A673 (cell line): ENCODE measurements around the gene DNPH1. TPM values are rescaled to one million over a fixed set of nuclear protein-coding genes. Genes with fewer than 3 reads are reported as not detected.

Experiments used
- BruUV-seq: library from RNA; stranded (reverse); fragments of 400-500 nt; replicated peaks from 2 replicates; lab custom pipeline; 2021; lab: Mats Ljungman, UMichigan
- CTCF ChIA-PET: fragments of 300-600 bp; sonication (Branson Sonifier 250); formaldehyde crosslinking; loops from one replicate; lab custom pipeline; 2022; ENCODE audit warnings: antibody characterized with exemption; lab: Charles Lee
- POLR2A ChIA-PET: fragments of 300-600 bp; sonication (Branson Sonifier 250); formaldehyde crosslinking; loops from one replicate; lab custom pipeline; 2022; ENCODE audit warnings: antibody characterized with exemption; ENCODE audit not compliant: low non-redundant PET; lab: Charles Lee
- DNase-seq: peaks from one replicate; pipeline ENCODE4 v3.0.0-alpha.2; 2015; ENCODE audit warnings: low spot score
- H3K27ac ChIP-seq: fragments of 200-600 bp; sonication (generic); 2 replicates; pipeline ENCODE4 v1.5.1; 2016; ENCODE audit warnings: mixed run types, low read depth, mild to moderate bottlenecking, mixed read lengths, antibody characterized with exemption, low read length; ENCODE audit not compliant: poor library complexity, severe bottlenecking
- H3K27me3 ChIP-seq: fragments of 200-600 bp; sonication (generic); replicated peaks from 2 replicates; pipeline ENCODE4 v1.6.1; 2017; ENCODE audit warnings: mixed run types, low read depth, mild to moderate bottlenecking, mixed read lengths, antibody characterized with exemption, low read length; ENCODE audit not compliant: insufficient read depth, poor library complexity
- H3K36me3 ChIP-seq: fragments of 200-600 bp; sonication (generic); 2 replicates; pipeline ENCODE4 v1.6.1; 2016; ENCODE audit warnings: mixed run types, mild to moderate bottlenecking, mixed read lengths, antibody characterized with exemption, low read length; ENCODE audit not compliant: insufficient read depth, poor library complexity, severe bottlenecking
- H3K4me1 ChIP-seq: fragments of 200-600 bp; sonication (generic); 2 replicates; pipeline ENCODE4 v1.6.1; 2017; ENCODE audit warnings: mixed run types, mild to moderate bottlenecking, mixed read lengths, antibody characterized with exemption, low read length; ENCODE audit not compliant: insufficient read depth, poor library complexity, severe bottlenecking
- H3K4me3 ChIP-seq: fragments of 200-600 bp; sonication (generic); 2 replicates; pipeline ENCODE4 v1.5.1; 2016; ENCODE audit warnings: low read depth, mixed run types, mild to moderate bottlenecking, mixed read lengths, low read length; ENCODE audit not compliant: poor library complexity, severe bottlenecking
- H3K9me3 ChIP-seq: fragments of 200-600 bp; sonication (generic); 2 replicates; pipeline ENCODE4 v1.6.1; 2016; ENCODE audit warnings: mixed run types, low read depth, mild to moderate bottlenecking, mixed read lengths, antibody characterized with exemption, low read length; ENCODE audit not compliant: poor library complexity, severe bottlenecking
- EZH2 ChIP-seq: fragments of 200-600 bp; sonication (generic); IDR thresholded peaks from 2 replicates; pipeline ENCODE4 v1.6.1; 2017; ENCODE audit warnings: borderline replicate concordance, low read depth, mild to moderate bottlenecking, mixed read lengths, antibody characterized with exemption, low read length; ENCODE audit not compliant: poor library complexity, severe bottlenecking
- intact Hi-C: fragments of 100-400 bp; cut with micrococcal nuclease; formaldehyde crosslinking; loops from one replicate; pipeline ENCODE4 v1.10.0; 2022; ENCODE audit not compliant: unreplicated experiment
- total RNA-seq: library from RNA; stranded (reverse); gene quantifications from 2 replicates; pipeline ENCODE4 v1.2.3, GENCODE V29; 2021
- TF ChIP-seq, protein P1 (sequence below): fragments of 300-800, 200-600 bp; sonication (generic); conservative IDR thresholded peaks from 2 replicates; pipeline ENCODE4 v1.5.1; 2017; ENCODE audit warnings: low read depth, mild to moderate bottlenecking, antibody characterized with exemption, low read length, moderate library complexity, mixed read lengths

Gene DNPH1
- total RNA-seq, 1 experiment from 2014 or later, result 55.1 TPM

DNA sequence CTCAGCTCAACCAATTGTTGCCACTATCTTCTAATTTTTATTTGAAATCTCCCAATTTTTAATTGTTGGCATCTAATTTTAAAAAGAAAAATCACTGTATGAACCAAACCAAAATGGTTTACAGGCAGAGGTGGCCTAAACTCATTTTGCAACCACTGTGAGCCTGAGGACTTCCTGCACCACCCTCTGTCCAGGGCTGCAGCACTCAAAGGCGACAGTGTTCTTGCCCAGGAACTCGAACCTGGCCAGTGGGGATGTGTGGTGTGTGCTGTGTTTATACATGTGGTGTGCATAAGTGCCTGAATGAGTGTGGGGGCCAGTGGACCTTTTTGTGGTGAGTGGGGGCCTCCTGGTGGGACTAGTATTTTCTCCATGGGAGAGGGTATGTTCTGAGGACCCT lies 44.4 kb upstream of the DNPH1 start:
- DNase-seq, result no peak
- Histone ChIP-seq H3K36me3 (no peaks in the 10 kb centered on the region), H3K27ac (no peak overlapping the region), H3K27me3 (no peaks in the 10 kb centered on the region), H3K4me3 (no peak overlapping the region), H3K4me1 (peaks cover 18% of the 10 kb centered on the region), H3K9me3 (no peaks in the 10 kb centered on the region)
- TF ChIP-seq, protein P1, sequence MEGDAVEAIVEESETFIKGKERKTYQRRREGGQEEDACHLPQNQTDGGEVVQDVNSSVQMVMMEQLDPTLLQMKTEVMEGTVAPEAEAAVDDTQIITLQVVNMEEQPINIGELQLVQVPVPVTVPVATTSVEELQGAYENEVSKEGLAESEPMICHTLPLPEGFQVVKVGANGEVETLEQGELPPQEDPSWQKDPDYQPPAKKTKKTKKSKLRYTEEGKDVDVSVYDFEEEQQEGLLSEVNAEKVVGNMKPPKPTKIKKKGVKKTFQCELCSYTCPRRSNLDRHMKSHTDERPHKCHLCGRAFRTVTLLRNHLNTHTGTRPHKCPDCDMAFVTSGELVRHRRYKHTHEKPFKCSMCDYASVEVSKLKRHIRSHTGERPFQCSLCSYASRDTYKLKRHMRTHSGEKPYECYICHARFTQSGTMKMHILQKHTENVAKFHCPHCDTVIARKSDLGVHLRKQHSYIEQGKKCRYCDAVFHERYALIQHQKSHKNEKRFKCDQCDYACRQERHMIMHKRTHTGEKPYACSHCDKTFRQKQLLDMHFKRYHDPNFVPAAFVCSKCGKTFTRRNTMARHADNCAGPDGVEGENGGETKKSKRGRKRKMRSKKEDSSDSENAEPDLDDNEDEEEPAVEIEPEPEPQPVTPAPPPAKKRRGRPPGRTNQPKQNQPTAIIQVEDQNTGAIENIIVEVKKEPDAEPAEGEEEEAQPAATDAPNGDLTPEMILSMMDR, result no peak
- TF ChIP-seq EZH2, result no peak
- BruUV-seq, result no TSS peak
- intact Hi-C loops, result no loop called here
- ChIA-PET CTCF (no interaction called here), POLR2A (no interaction called here)

DNA sequence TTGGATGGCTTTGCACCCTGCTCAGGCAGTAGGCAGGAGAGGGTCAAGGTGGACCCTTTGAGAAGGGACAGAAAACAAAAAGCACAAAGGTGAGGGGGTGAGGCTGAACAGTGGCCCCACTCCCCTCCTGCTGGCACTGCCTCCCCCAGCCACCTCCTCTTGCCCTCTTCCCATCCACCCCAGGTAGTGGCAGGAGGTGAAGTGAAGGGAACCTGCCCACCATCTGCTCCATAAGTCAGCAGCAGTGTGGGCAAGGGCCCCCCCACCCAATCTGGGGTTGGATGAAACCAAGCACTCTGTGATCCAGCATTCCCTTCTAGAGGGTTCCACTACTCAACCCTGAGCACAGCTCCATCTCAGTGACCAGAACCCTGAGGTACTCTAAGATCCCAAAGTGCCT lies 42.7 kb upstream of the DNPH1 start:
- no peak overlapping the region for H3K27ac ChIP-seq
- no peaks in the 10 kb centered on the region for H3K36me3 ChIP-seq
- no peaks in the 10 kb centered on the region for H3K9me3 ChIP-seq
- intact Hi-C loops, result no loop called here
- BruUV-seq, result no TSS peak
- CTCF ChIA-PET, result no interaction called here
- H3K4me3 ChIP-seq, result no peak overlapping the region
- no peak for DNase-seq
- TF ChIP-seq, protein P1, result no peak
- no peak for TF ChIP-seq EZH2
- H3K27me3 ChIP-seq, result no peaks in the 10 kb centered on the region
- POLR2A ChIA-PET, result interaction anchor here (0.6 kb wide), 1 partner anchor 192 kb away, joined by 8 read pairs; no protein-coding TSS in a partner anchor
- peaks cover 19% of the 10 kb centered on the region for H3K4me1 ChIP-seq

DNA sequence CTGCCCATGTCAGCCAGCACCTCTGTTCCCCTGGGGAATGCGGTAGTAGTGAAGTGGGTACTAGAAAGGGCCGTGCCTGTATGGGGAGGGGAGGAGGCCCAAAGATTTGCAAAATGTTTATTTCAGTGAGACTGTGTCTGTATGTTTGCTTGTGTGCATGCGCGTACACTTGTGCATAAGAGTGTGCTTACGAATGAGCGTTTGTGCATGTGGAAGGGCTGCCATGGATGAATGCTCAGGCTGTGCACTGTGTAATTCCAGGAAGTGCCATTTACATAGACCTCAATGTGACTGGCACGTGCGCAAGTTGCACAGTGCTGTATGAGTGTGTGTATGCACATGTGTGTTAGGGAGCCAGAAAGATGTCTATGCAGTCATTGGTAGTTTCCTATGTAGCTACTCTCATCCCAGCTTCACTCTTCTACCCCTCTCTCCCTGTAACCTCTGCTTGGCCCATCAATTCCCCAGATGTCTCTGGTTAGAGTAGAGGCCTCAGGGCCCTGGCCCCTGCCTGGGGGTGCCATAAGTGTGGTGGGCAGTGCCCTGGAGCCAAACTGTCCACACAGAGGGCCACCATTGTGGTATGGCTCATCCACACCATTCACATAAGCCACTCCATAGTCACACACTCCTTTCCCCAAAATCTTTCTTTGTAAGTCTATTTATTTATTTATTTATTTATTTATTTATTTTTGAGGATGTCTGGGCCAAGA lies 42.0 kb upstream of the DNPH1 start:
- no TSS peak for BruUV-seq
- H3K4me3 ChIP-seq, result no peak overlapping the region

More for the DNA sequence above, 42.0 kb upstream of the DNPH1 start:
- Histone ChIP-seq H3K9me3 (no peaks in the 10 kb centered on the region), H3K36me3 (no peaks in the 10 kb centered on the region), H3K27ac (no peak overlapping the region), H3K27me3 (no peaks in the 10 kb centered on the region), H3K4me1 (peaks cover 19% of the 10 kb centered on the region)
- intact Hi-C loops, result no loop called here
- CTCF ChIA-PET, result no interaction called here
- no peak for DNase-seq
- TF ChIP-seq, protein P1, result no peak
- no peak for TF ChIP-seq EZH2
- POLR2A ChIA-PET, result interaction anchor here (0.6 kb wide), 1 partner anchor 193 kb away, joined by 8 read pairs; no protein-coding TSS in a partner anchor
